NT2/D1 (cell line): ENCODE data around the gene CMTM6.

Experiments
- DNase-seq: peaks from one replicate; pipeline ENCODE4 v3.0.0-alpha.2; 2011; ENCODE audit warnings: low read depth, low spot score
- H3K27me3 ChIP-seq: 2 replicates; pipeline ENCODE4 v1.6.0; 2011; ENCODE audit warnings: mild to moderate bottlenecking; ENCODE audit not compliant: insufficient read length, insufficient read depth
- H3K36me3 ChIP-seq: 2 replicates; pipeline ENCODE4 v1.6.1; 2011; ENCODE audit warnings: mild to moderate bottlenecking, low read length, mixed read lengths; ENCODE audit not compliant: insufficient read depth, insufficient read length
- H3K4me1 ChIP-seq: 2 replicates; pipeline ENCODE4 v1.5.1; 2011; ENCODE audit not compliant: insufficient read depth, insufficient read length
- H3K4me3 ChIP-seq: 2 replicates; pipeline ENCODE4 v1.5.1; 2011; ENCODE audit warnings: low read depth; ENCODE audit not compliant: insufficient read length
- H3K9ac ChIP-seq: 2 replicates; pipeline ENCODE4 v1.6.0; 2011; ENCODE audit warnings: low read depth; ENCODE audit not compliant: insufficient read length
- H3K9me3 ChIP-seq: 2 replicates; pipeline ENCODE4 v1.5.1; 2011; ENCODE audit warnings: mild to moderate bottlenecking, low read length; ENCODE audit not compliant: insufficient read depth
- SUZ12 ChIP-seq: IDR thresholded peaks from 2 replicates; pipeline ENCODE4 v1.6.1; 2011; ENCODE audit not compliant: insufficient read length, insufficient read depth; ENCODE audit errors: extremely low read depth
- YY1 ChIP-seq: IDR thresholded peaks from 2 replicates; pipeline ENCODE4 v1.6.1; 2011; ENCODE audit not compliant: insufficient read length, insufficient read depth
- ZNF274 ChIP-seq: IDR thresholded peaks from 2 replicates; pipeline ENCODE4 v1.6.1; 2011; ENCODE audit warnings: mild to moderate bottlenecking, low read depth, low read length

CMTM6 gene

GRCh38 chr3:32436816-32437189 is 65.8 kb downstream of the CMTM6 start:
- Histone ChIP-seq H3K36me3 (peaks cover 2% of the 10 kb centered on the region), H3K27me3 (no peaks in the 10 kb centered on the region), H3K9me3 (no peaks in the 10 kb centered on the region), H3K4me1 (peaks cover 6% of the 10 kb centered on the region), H3K4me3 (no peak overlapping the region), H3K9ac (no peak overlapping the region)
- no peak for TF ChIP-seq ZNF274
- TF ChIP-seq YY1 = no peak
- no peak for TF ChIP-seq SUZ12
- DNase-seq = no peak

GRCh38 chr3:32435911-32436815 is 66.5 kb downstream of the CMTM6 start:
- H3K9ac ChIP-seq = no peak overlapping the region
- H3K4me3 ChIP-seq = no peak overlapping the region
- no peaks in the 10 kb centered on the region for H3K36me3 ChIP-seq
- no peak for DNase-seq
- no peaks in the 10 kb centered on the region for H3K27me3 ChIP-seq
- peaks cover 6% of the 10 kb centered on the region for H3K4me1 ChIP-seq
- no peak for TF ChIP-seq SUZ12
- no peak for TF ChIP-seq ZNF274
- TF ChIP-seq YY1 = no peak
- H3K9me3 ChIP-seq = no peaks in the 10 kb centered on the region

GRCh38 chr3:32434206-32434605 is 68.4 kb downstream of the CMTM6 start:
- TF ChIP-seq SUZ12 = no peak
- TF ChIP-seq ZNF274 = no peak
- no peak for TF ChIP-seq YY1

GRCh38 chr3:32432711-32433530 is 69.7 kb downstream of the CMTM6 start:
- H3K4me1 ChIP-seq = peaks cover 6% of the 10 kb centered on the region
- no peak for DNase-seq

More at GRCh38 chr3:32434206-32434605, 68.4 kb downstream of the CMTM6 start:
- Histone ChIP-seq H3K36me3 (no peaks in the 10 kb centered on the region), H3K27me3 (no peaks in the 10 kb centered on the region), H3K9ac (no peak overlapping the region), H3K4me3 (no peak overlapping the region), H3K9me3 (no peaks in the 10 kb centered on the region), H3K4me1 (peaks cover 6% of the 10 kb centered on the region)
- no peak for DNase-seq

DNA sequence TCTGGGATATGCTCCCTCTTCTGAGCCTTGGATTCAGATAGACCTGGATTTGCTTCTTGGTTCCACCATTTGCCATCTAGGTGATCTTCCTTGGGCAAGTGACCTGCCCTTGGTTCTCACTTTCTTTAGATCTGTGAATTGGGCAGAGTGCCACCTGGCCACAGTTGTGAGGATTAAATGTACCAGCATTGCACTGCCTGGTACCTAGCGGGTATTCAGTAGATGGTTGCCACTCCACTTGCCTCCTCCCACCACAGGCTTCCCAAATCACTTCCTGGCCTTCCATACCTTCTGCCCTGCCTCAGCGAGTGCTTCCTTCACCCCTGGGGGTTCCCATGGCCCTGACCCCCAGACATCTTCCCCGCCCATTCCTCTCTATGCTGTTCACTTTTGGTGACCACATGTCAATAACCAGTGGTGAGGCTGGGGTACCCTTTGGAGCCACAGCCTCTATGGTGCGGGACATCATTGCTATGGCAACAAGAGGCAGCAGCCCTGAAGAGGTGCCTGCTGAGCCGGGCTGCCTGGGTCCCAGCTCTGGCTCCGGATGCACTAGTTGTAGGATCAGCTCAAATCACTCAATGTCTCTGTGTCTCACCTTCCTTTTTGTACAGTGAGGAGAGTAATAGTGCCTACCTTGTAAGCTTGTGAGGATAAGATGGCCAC is 70.5 kb downstream of the CMTM6 start:
- H3K36me3 ChIP-seq = no peaks in the 10 kb centered on the region
- no peak overlapping the region for H3K9ac ChIP-seq
- no peaks in the 10 kb centered on the region for H3K9me3 ChIP-seq
- TF ChIP-seq YY1 = no peak
- no peak for TF ChIP-seq ZNF274
- TF ChIP-seq SUZ12 = no peak
- H3K4me1 ChIP-seq = peaks cover 6% of the 10 kb centered on the region
- H3K27me3 ChIP-seq = no peaks in the 10 kb centered on the region
- no peak for DNase-seq
- no peak overlapping the region for H3K4me3 ChIP-seq

More at GRCh38 chr3:32432711-32433530, 69.7 kb downstream of the CMTM6 start:
- Histone ChIP-seq H3K36me3 (no peaks in the 10 kb centered on the region), H3K9me3 (no peaks in the 10 kb centered on the region), H3K9ac (no peak overlapping the region), H3K4me3 (no peak overlapping the region), H3K27me3 (no peaks in the 10 kb centered on the region)
- TF ChIP-seq SUZ12 = no peak

GRCh38 chr3:32431481-32431880 is 71.2 kb downstream of the CMTM6 start:
- DNase-seq = no peak
- no peak overlapping the region for H3K9ac ChIP-seq
- no peaks in the 10 kb centered on the region for H3K27me3 ChIP-seq
- TF ChIP-seq YY1 = no peak
- no peak for TF ChIP-seq SUZ12
- no peak for TF ChIP-seq ZNF274
- peaks cover 6% of the 10 kb centered on the region for H3K4me1 ChIP-seq
- H3K36me3 ChIP-seq = no peaks in the 10 kb centered on the region
- no peaks in the 10 kb centered on the region for H3K9me3 ChIP-seq
- no peak overlapping the region for H3K4me3 ChIP-seq
